Ovary (tissue), 9 donors: Measurements from ENCODE around the gene RAB17. TPM values are rescaled to one million over a fixed set of nuclear protein-coding genes. Genes with fewer than 3 reads are reported as not detected.

Experiments used
- DNase-seq, 5 donors: peaks; one replicate each; pipeline ENCODE4 v3.0.0-alpha.2; 2019 to 2020
- H3K27ac ChIP-seq, 2 donors: fragments of 200-600 bp; one replicate each; pipeline versions ENCODE4 v1.5.1 to v1.8.0; 2019 to 2022
- H3K27me3 ChIP-seq: fragments of 200-600 bp; one replicate; pipeline ENCODE4 v1.8.0; 2022
- H3K36me3 ChIP-seq: fragments of 200-600 bp; sonication (generic); one replicate; pipeline ENCODE4 v1.5.1; 2019
- H3K4me1 ChIP-seq: one replicate; pipeline ENCODE4 v1.8.1; 2013; ENCODE audit warnings: mild to moderate bottlenecking, moderate library complexity; ENCODE audit not compliant: insufficient read depth
- H3K4me3 ChIP-seq: fragments of 200-600 bp; sonication (generic); one replicate; pipeline ENCODE4 v1.5.1; 2017
- H3K9me3 ChIP-seq, 2 donors: fragments of 200-600 bp in 1 of 2; sonication (generic) in 1 of 2; one replicate each; pipeline versions ENCODE4 v1.5.1 to v1.8.1; 2013 to 2019; ENCODE audit warnings: mild to moderate bottlenecking in 1 of 2, moderate library complexity in 1 of 2
- CTCF ChIP-seq, 3 donors: fragments of 450-650 bp in 2 of 3; fragments of 200-600 bp in 1 of 3; IDR thresholded peaks; one replicate each; pipeline versions ENCODE4 v1.5.1 to v1.8.0; 2016 to 2022; ENCODE audit warnings: antibody characterized with exemption in 3 of 3, mild to moderate bottlenecking in 1 of 3
- EP300 ChIP-seq: sonication (generic); formaldehyde crosslinking; IDR thresholded peaks from one replicate; pipeline ENCODE4 v1.6.1; 2017; ENCODE audit warnings: antibody characterized with exemption
- POLR2A ChIP-seq: fragments of 450-650 bp; IDR thresholded peaks from one replicate; pipeline ENCODE4 v1.6.1; 2017; ENCODE audit warnings: antibody characterized with exemption, mild to moderate bottlenecking, moderate library complexity
- WGBS, 3 donors: extraction: QIAGEN DNeasy Blood & Tissue Kit in 1 of 3; methylation state at CpG; one replicate each; pipeline versions ENCODE4 v1.1.5 to v1.1.7; 2013 to 2017; 5-methylcytosine and 5-hydroxymethylcytosine counted together
- intact Hi-C, 4 donors: fragments of 100-400 bp; cut with DNase I; formaldehyde crosslinking; loops; one replicate each; pipeline versions ENCODE4 v1.11.0 to v1.15.1; 2022 to 2023
- polyA plus RNA-seq, 2 donors: library from polyadenylated mRNA; stranded (reverse); fragments of 200-250 nt in 1 of 2; fragments of 350-450 nt in 1 of 2; fragmentation: Illumina TruSeq in 1 of 2; extraction: RNeasy Lipid Tissue Mini Kit (QIAGEN cat#74804) in 1 of 2; gene quantifications; one replicate each; pipeline ENCODE4 v1.2.3, GENCODE V29; 2013 to 2014
- total RNA-seq, 7 donors: library from RNA; depleted of rRNA in 2 of 7; stranded (reverse); fragments of >200 nt in 2 of 7; fragmentation: NEBNext Ultra II Directional in 3 of 7; extraction: Animal tissue kit (Norgen Biotek cat#: 25700) in 3 of 7; gene quantifications; one replicate each; pipeline versions ENCODE4 v1.1.0 to v1.2.4, GENCODE V29; 2016 to 2023
- donor health status: DM: no; HTN: no; CAD: no; lungs with moderate emphysema.
- donor health status: DM: no; HTN: no; CAD: no.
- donor health status: Bipolar disorder and iron deficiency.
- donor health status: DM: yes; HTN: yes; CAD: no.
- donor health status: DM: no; HTN: no; CAD: no.
- donor health status: DM: yes; HTN: yes; CAD: no.

RAB17 gene
- total and polyA plus RNA-seq, 9 donors: 0.38 to 19.3 (median 4.3) TPM

- Histone ChIP-seq H3K4me3 (no peak overlapping the region), H3K9me3 (no peaks in the 10 kb centered on the region), H3K4me1 (peaks cover 23% of the 10 kb centered on the region), H3K27me3 (no peaks in the 10 kb centered on the region), H3K27ac (peak overlapping the region in 1 of 2 donors; percentile 57), H3K36me3 (no peaks in the 10 kb centered on the region)
- TF ChIP-seq CTCF (IDR thresholded peaks at IDR 0.05): no peak
- no peak for TF ChIP-seq EP300
- TF ChIP-seq POLR2A: no peak
- no peak for DNase-seq
- WGBS, 3 donors: 7 to 15% (median 9%) methylated on average over 15 of the region's 15 CpGs
- intact Hi-C loops: no loop called here
Observed at GRCh38 chr2:237616734-237617586, 26.4 kb upstream of the RAB17 start.

- no peaks in the 10 kb centered on the region for H3K27me3 ChIP-seq
- DNase-seq: no peak
- H3K27ac ChIP-seq: peak overlapping the region; percentile 15 to 57
- 36 to 39% (median 37%) methylated on average over 3 of the region's 3 CpGs for WGBS, 3 donors
- no peaks in the 10 kb centered on the region for H3K9me3 ChIP-seq
- intact Hi-C loops: no loop called here
- H3K4me3 ChIP-seq: no peak overlapping the region
- peaks cover 23% of the 10 kb centered on the region for H3K4me1 ChIP-seq
- no peak for TF ChIP-seq CTCF (IDR thresholded peaks at IDR 0.05)
- no peak for TF ChIP-seq EP300
- no peak for TF ChIP-seq POLR2A
- H3K36me3 ChIP-seq: no peaks in the 10 kb centered on the region
Observed at GRCh38 chr2:237616373-237616733, 25.8 kb upstream of the RAB17 start.

GRCh38 chr2:237615631-237616249, 25.2 kb upstream of the RAB17 start:
- no peak for DNase-seq
- Histone ChIP-seq H3K27me3 (no peaks in the 10 kb centered on the region), H3K36me3 (no peaks in the 10 kb centered on the region), H3K9me3 (no peaks in the 10 kb centered on the region), H3K27ac (peak overlapping the region; percentile 15 to 57), H3K4me3 (no peak overlapping the region), H3K4me1 (peaks cover 23% of the 10 kb centered on the region)
- TF ChIP-seq EP300 (no peak), POLR2A (no peak), CTCF (IDR thresholded peaks at IDR 0.05) (no peak)
- 42 to 50% (median 45%) methylated on average over 4 of the region's 4 CpGs for WGBS, 3 donors
- intact Hi-C loops: no loop called here

GRCh38 chr2:237614151-237614720, 23.7 kb upstream of the RAB17 start:
- TF ChIP-seq CTCF (IDR thresholded peaks at IDR 0.05): no peak
- no peak for TF ChIP-seq EP300
- H3K27ac ChIP-seq: no peak overlapping the region
- no peaks in the 10 kb centered on the region for H3K27me3 ChIP-seq
- H3K36me3 ChIP-seq: no peaks in the 10 kb centered on the region
- H3K4me1 ChIP-seq: peaks cover 23% of the 10 kb centered on the region
- intact Hi-C loops: no loop called here
- H3K9me3 ChIP-seq: no peaks in the 10 kb centered on the region
- 76 to 84% (median 81%) methylated on average over 9 of the region's 9 CpGs for WGBS, 3 donors
- no peak overlapping the region for H3K4me3 ChIP-seq
- DNase-seq: no peak
